ENCODE measurements around the gene KCTD8.

The KCTD8 gene

DNA sequence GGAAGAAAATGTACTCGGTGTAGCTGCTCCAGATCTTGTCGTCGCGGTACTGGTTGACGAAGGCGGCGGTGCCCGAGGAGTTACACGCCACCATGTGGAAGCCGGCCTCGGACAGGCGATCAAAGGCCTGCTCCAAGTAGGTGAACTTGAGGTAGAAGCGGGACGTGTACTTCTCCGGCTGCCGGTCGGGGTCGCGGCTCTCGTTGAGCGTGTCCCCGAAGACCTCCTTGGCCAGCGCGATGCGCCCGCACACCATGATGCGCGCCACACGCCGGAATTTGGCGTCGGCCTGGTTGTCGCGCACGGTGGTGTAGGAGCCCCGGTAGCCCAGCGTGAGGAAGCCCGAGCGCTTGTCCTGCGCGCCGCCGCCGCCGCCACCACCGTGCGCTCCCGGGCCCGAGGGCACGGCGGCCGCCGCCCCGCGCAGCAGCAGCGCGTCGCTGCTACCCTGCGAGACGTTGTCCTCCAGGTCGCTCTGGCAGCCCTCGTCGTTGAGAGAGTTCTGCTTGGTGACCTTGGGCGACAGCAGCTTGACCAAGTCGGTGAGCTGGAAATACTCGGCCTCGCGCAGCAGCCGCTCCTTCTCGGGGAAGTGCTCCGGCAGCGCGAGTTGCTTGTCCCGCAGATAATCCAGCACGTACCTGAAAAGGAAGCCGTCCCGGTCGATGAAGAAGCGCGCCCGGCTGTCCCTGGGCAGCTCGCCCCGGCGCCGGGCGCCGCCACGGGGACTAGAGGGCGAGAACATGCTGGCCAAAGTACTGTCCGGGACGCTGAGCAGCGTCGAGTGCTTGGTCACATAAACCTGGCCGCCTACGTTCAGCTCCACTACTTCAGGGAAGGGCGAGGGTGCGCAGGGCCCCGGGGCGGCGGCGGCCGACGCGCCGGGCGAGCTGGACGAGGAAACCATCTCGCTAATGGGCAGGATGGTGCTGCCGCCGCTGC lies 775 bp downstream of the KCTD8 start:
- no peak overlapping the region for H3K4me3 ChIP-seq (ENCODE audit: low read depth in 1 of 2, low read length in 2 of 2)
- H3K36me3 ChIP-seq (ENCODE audit: insufficient read depth, low read length) = no peaks in the 10 kb centered on the region
- no peak overlapping the region for H3K27ac ChIP-seq (ENCODE audit: low read length)
- no peak for DNase-seq
- H2AFZ ChIP-seq (ENCODE audit: low read depth, low read length) = no peak overlapping the region
- no peak overlapping the region for H3K9ac ChIP-seq (ENCODE audit: low read depth, low read length)
- no peak for ATAC-seq (ENCODE audit: insufficient read depth, low read depth)
- no peaks in the 10 kb centered on the region for H3K79me2 ChIP-seq (ENCODE audit: insufficient read depth, low read length)
- no peaks in the 10 kb centered on the region for H4K20me1 ChIP-seq (ENCODE audit: insufficient read depth, low read length)
- H3K9me3 ChIP-seq (ENCODE audit: insufficient read depth, low read length, severe bottlenecking) = no peaks in the 10 kb centered on the region
- no peaks in the 10 kb centered on the region for H3K27me3 ChIP-seq (ENCODE audit: insufficient read depth, low read length, poor library complexity)
- H3K4me1 ChIP-seq (ENCODE audit: insufficient read depth, low read length) = no peaks in the 10 kb centered on the region
- H3K4me2 ChIP-seq (ENCODE audit: insufficient read depth, low read length) = no peak overlapping the region
- no peak for TF ChIP-seq EZH2 (IDR thresholded peaks at IDR 0.05; ENCODE audit: borderline replicate concordance, low read depth, low read length, severe bottlenecking)
- TF ChIP-seq, protein P1, sequence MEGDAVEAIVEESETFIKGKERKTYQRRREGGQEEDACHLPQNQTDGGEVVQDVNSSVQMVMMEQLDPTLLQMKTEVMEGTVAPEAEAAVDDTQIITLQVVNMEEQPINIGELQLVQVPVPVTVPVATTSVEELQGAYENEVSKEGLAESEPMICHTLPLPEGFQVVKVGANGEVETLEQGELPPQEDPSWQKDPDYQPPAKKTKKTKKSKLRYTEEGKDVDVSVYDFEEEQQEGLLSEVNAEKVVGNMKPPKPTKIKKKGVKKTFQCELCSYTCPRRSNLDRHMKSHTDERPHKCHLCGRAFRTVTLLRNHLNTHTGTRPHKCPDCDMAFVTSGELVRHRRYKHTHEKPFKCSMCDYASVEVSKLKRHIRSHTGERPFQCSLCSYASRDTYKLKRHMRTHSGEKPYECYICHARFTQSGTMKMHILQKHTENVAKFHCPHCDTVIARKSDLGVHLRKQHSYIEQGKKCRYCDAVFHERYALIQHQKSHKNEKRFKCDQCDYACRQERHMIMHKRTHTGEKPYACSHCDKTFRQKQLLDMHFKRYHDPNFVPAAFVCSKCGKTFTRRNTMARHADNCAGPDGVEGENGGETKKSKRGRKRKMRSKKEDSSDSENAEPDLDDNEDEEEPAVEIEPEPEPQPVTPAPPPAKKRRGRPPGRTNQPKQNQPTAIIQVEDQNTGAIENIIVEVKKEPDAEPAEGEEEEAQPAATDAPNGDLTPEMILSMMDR (IDR thresholded peaks at IDR 0.05; ENCODE audit: borderline replicate concordance, extremely low read depth, low read length, poor library complexity, severe bottlenecking) = no peak

DNA sequence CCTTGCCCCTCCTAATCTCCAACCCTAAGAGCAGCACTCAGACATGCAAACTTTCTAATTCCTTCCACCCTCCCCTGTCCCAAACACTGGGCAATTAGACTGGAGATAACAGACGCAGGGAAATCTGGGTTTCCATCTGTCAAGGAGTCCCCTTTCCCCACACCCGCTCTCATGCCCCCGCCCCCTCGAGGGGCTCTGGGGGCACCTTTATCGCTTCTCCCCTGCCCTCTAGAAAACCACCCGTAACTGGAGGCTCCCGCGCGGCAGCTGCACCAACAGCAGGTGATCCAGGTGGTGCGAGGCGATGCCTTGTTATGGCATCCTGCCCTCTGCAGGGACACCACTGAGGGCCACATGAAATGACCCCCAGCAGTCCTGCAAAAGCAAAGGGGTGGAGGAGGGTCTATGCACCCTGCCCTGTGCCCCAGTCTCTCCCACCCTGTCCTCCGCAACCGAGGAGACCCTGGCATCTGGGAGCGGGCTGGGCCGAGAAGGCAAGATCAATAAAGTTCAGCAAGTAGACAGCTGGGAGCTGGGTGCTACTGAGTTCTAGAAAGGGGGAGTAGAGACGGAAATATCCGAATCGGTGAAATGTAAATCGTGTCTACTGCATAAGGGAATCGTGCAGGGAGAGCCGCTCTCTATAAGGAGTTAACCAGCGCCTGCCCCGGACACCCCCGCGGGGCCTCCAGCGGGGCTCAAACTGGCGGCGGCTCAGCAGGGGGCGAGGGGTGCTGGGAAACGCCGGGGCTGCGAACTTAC lies 1.6 kb downstream of the KCTD8 start:
- no peak overlapping the region for H2AFZ ChIP-seq (ENCODE audit: low read depth, low read length)
- H3K9me3 ChIP-seq (ENCODE audit: insufficient read depth, low read length, severe bottlenecking) = no peaks in the 10 kb centered on the region
- H3K4me3 ChIP-seq (ENCODE audit: low read depth in 1 of 2, low read length in 2 of 2) = no peak overlapping the region
- DNase-seq (no peak), ATAC-seq (ENCODE audit: insufficient read depth, low read depth) (no peak)
- no peaks in the 10 kb centered on the region for H3K79me2 ChIP-seq (ENCODE audit: insufficient read depth, low read length)
- H3K4me1 ChIP-seq (ENCODE audit: insufficient read depth, low read length) = no peaks in the 10 kb centered on the region
- H3K4me2 ChIP-seq (ENCODE audit: insufficient read depth, low read length) = no peak overlapping the region
- H3K27ac ChIP-seq (ENCODE audit: low read length) = no peak overlapping the region
- H4K20me1 ChIP-seq (ENCODE audit: insufficient read depth, low read length) = no peaks in the 10 kb centered on the region
- no peaks in the 10 kb centered on the region for H3K27me3 ChIP-seq (ENCODE audit: insufficient read depth, low read length, poor library complexity)
- no peaks in the 10 kb centered on the region for H3K36me3 ChIP-seq (ENCODE audit: insufficient read depth, low read length)
- TF ChIP-seq EZH2 (IDR thresholded peaks at IDR 0.05; ENCODE audit: borderline replicate concordance, low read depth, low read length, severe bottlenecking) = no peak
- TF ChIP-seq, protein P1 (IDR thresholded peaks at IDR 0.05; ENCODE audit: borderline replicate concordance, extremely low read depth, low read length, poor library complexity, severe bottlenecking) = no peak
- no peak overlapping the region for H3K9ac ChIP-seq (ENCODE audit: low read depth, low read length)

DNA sequence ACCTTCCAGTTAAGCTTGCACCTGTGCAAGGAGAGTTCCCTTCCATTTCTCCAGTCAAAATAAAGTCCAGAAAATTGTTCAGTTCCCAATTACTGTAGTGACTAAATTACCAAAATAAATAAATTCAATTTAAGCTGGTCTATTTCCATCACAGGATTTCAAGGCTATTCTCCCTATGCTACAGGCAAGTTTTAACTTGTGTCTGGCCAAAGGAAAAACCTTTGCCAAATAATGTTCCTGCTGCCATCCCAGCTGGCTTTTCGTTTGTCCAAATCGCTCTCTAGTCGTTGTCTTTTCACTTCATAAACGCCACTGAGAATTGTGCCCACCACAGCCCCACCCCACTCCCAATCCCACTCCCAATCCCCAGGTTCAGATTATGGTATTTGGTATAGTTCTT lies 2.4 kb downstream of the KCTD8 start:
- Histone ChIP-seq H3K4me2 (ENCODE audit: insufficient read depth, low read length) (no peak overlapping the region), H3K36me3 (ENCODE audit: insufficient read depth, low read length) (no peaks in the 10 kb centered on the region), H3K79me2 (ENCODE audit: insufficient read depth, low read length) (no peaks in the 10 kb centered on the region), H3K27ac (ENCODE audit: low read length) (no peak overlapping the region), H3K27me3 (ENCODE audit: insufficient read depth, low read length, poor library complexity) (no peaks in the 10 kb centered on the region), H3K9ac (ENCODE audit: low read depth, low read length) (no peak overlapping the region), H3K4me1 (ENCODE audit: insufficient read depth, low read length) (no peaks in the 10 kb centered on the region), H2AFZ (ENCODE audit: low read depth, low read length) (no peak overlapping the region), H3K9me3 (ENCODE audit: insufficient read depth, low read length, severe bottlenecking) (no peaks in the 10 kb centered on the region), H3K4me3 (ENCODE audit: low read depth in 1 of 2, low read length in 2 of 2) (no peak overlapping the region), H4K20me1 (ENCODE audit: insufficient read depth, low read length) (no peaks in the 10 kb centered on the region)
- ATAC-seq (ENCODE audit: insufficient read depth, low read depth) (no peak), DNase-seq (no peak)
- no peak for TF ChIP-seq EZH2 (IDR thresholded peaks at IDR 0.05; ENCODE audit: borderline replicate concordance, low read depth, low read length, severe bottlenecking)
- TF ChIP-seq, protein P1 (IDR thresholded peaks at IDR 0.05; ENCODE audit: borderline replicate concordance, extremely low read depth, low read length, poor library complexity, severe bottlenecking) = no peak
